Measurements from ENCODE around the gene EFCAB6.

Gene EFCAB6

DNA sequence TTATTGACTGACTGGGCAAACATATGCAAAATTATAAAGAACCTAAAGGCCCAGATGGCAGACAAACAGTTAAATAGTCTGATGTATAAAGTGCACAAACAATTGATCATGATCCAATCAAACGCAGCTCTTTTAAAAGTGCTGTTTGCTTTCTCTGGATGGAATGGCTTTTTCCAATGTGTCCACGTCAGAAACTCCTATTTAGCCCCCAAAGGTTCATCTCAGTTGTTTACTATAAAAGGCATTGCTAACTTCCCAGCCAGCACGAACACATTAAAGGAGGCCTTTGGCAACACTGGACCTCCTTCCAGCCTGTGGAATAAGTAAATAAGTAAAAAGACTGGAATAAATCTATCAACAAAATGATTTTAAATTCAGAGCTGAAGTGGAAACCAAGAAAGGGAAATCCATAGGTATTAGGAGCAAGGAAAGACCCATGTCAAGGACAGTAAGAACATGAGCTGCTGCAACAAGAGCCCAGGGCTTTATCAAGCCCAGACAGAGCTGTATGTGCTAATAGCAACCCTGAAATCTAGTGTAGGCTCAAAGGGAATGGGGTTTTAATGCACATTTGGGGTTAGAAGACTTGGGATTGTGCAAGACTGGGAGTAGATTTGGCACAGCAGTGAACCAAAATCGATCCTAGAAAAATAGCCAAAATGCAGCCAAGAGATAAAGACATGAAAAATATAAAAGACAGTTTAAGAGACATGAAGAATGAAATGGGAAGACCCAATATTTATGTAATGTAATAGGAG is 105.4 kb downstream of the EFCAB6 start:
- ATAC-seq, result no peak
- no peak for TF ChIP-seq SNAI2 (CRISPR knock-in tag; IDR thresholded peaks at IDR 0.05)
- TF ChIP-seq, protein P1, sequence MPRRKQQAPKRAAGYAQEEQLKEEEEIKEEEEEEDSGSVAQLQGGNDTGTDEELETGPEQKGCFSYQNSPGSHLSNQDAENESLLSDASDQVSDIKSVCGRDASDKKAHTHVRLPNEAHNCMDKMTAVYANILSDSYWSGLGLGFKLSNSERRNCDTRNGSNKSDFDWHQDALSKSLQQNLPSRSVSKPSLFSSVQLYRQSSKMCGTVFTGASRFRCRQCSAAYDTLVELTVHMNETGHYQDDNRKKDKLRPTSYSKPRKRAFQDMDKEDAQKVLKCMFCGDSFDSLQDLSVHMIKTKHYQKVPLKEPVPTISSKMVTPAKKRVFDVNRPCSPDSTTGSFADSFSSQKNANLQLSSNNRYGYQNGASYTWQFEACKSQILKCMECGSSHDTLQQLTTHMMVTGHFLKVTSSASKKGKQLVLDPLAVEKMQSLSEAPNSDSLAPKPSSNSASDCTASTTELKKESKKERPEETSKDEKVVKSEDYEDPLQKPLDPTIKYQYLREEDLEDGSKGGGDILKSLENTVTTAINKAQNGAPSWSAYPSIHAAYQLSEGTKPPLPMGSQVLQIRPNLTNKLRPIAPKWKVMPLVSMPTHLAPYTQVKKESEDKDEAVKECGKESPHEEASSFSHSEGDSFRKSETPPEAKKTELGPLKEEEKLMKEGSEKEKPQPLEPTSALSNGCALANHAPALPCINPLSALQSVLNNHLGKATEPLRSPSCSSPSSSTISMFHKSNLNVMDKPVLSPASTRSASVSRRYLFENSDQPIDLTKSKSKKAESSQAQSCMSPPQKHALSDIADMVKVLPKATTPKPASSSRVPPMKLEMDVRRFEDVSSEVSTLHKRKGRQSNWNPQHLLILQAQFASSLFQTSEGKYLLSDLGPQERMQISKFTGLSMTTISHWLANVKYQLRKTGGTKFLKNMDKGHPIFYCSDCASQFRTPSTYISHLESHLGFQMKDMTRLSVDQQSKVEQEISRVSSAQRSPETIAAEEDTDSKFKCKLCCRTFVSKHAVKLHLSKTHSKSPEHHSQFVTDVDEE (CRISPR knock-in tag; IDR thresholded peaks at IDR 0.05), result no peak
- TF ChIP-seq, protein P2, sequence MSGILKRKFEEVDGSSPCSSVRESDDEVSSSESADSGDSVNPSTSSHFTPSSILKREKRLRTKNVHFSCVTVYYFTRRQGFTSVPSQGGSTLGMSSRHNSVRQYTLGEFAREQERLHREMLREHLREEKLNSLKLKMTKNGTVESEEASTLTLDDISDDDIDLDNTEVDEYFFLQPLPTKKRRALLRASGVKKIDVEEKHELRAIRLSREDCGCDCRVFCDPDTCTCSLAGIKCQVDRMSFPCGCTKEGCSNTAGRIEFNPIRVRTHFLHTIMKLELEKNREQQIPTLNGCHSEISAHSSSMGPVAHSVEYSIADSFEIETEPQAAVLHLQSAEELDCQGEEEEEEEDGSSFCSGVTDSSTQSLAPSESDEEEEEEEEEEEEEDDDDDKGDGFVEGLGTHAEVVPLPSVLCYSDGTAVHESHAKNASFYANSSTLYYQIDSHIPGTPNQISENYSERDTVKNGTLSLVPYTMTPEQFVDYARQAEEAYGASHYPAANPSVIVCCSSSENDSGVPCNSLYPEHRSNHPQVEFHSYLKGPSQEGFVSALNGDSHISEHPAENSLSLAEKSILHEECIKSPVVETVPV (CRISPR knock-in tag; IDR thresholded peaks at IDR 0.05), result no peak
- no peak for TF ChIP-seq ZNF70 (CRISPR knock-in tag; IDR thresholded peaks at IDR 0.05)
- TF ChIP-seq, protein P3, sequence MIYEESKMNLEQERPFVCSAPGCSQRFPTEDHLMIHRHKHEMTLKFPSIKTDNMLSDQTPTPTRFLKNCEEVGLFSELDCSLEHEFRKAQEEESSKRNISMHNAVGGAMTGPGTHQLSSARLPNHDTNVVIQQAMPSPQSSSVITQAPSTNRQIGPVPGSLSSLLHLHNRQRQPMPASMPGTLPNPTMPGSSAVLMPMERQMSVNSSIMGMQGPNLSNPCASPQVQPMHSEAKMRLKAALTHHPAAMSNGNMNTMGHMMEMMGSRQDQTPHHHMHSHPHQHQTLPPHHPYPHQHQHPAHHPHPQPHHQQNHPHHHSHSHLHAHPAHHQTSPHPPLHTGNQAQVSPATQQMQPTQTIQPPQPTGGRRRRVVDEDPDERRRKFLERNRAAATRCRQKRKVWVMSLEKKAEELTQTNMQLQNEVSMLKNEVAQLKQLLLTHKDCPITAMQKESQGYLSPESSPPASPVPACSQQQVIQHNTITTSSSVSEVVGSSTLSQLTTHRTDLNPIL (CRISPR knock-in tag; IDR thresholded peaks at IDR 0.05; ENCODE audit: low read depth), result no peak
- no peak for TF ChIP-seq BACH2 (CRISPR knock-in tag; IDR thresholded peaks at IDR 0.05; ENCODE audit: borderline replicate concordance)
- no peak for TF ChIP-seq RARB (CRISPR knock-in tag; IDR thresholded peaks at IDR 0.05)
- TF ChIP-seq ZNF8 (CRISPR knock-in tag; IDR thresholded peaks at IDR 0.05), result no peak

DNA sequence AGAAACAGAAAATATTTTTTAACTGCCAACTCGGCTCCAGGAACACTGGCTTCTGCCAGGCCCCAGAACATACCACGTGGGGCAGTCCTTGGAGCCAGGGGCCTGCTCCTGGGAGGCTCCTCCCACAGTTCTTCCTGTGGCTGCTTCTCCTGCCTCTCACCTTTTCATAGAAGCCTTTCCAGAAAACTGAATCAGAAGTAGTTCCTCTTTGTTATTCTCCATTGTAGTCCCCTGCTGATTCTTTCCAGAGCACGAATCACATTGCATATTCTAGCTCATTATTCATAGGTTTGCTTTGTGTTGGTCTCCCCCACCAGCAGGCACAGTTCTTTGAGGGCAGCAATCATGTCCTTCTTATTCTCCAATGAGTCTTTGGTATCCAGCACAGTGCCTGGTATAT is 106.0 kb downstream of the EFCAB6 start:
- ATAC-seq, result no peak

DNA sequence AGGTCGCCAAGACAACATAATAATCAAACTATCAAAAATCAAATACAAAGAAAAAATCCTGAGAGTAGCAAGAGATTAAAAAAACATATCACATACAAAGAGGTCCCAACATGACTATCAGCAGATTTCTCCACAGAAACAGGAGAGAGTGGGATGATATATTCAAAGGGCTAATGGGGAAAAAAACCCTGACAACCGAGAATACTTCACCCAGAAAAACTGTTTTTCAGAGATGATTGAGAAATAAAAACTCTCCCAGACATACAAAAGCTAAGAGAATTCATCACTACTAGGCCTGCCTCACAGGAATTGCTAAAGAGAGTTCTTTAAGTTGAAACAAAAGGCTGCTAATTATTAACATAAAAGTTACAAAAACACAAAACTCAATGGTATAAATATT is 108.1 kb downstream of the EFCAB6 start:
- ATAC-seq, result no peak
- TF ChIP-seq ZC3H10 (CRISPR knock-in tag; IDR thresholded peaks at IDR 0.05) (no peak), ZNF8 (CRISPR knock-in tag; IDR thresholded peaks at IDR 0.05) (no peak)

More for the DNA sequence above, 106.0 kb downstream of the EFCAB6 start:
- TF ChIP-seq BACH2 (CRISPR knock-in tag; IDR thresholded peaks at IDR 0.05; ENCODE audit: borderline replicate concordance), result no peak
- no peak for TF ChIP-seq ESRRG (CRISPR knock-in tag; IDR thresholded peaks at IDR 0.05)
- TF ChIP-seq TOX (CRISPR knock-in tag; IDR thresholded peaks at IDR 0.05; ENCODE audit: borderline replicate concordance), result no peak
- TF ChIP-seq ZC3H10 (CRISPR knock-in tag; IDR thresholded peaks at IDR 0.05), result no peak
- no peak for TF ChIP-seq ZFP3 (CRISPR knock-in tag; IDR thresholded peaks at IDR 0.05)
- TF ChIP-seq SNAI2 (CRISPR knock-in tag; IDR thresholded peaks at IDR 0.05), result no peak
- TF ChIP-seq, protein P3 (CRISPR knock-in tag; IDR thresholded peaks at IDR 0.05; ENCODE audit: low read depth), result no peak
- TF ChIP-seq, protein P2 (CRISPR knock-in tag; IDR thresholded peaks at IDR 0.05), result no peak
- no peak for TF ChIP-seq PPARA (CRISPR knock-in tag; IDR thresholded peaks at IDR 0.05; ENCODE audit: borderline replicate concordance)
- TF ChIP-seq OSR1 (CRISPR knock-in tag; IDR thresholded peaks at IDR 0.05), result no peak
- TF ChIP-seq ISL1 (CRISPR knock-in tag; IDR thresholded peaks at IDR 0.05), result no peak
- no peak for TF ChIP-seq ZFP30 (CRISPR knock-in tag; IDR thresholded peaks at IDR 0.05)

DNA sequence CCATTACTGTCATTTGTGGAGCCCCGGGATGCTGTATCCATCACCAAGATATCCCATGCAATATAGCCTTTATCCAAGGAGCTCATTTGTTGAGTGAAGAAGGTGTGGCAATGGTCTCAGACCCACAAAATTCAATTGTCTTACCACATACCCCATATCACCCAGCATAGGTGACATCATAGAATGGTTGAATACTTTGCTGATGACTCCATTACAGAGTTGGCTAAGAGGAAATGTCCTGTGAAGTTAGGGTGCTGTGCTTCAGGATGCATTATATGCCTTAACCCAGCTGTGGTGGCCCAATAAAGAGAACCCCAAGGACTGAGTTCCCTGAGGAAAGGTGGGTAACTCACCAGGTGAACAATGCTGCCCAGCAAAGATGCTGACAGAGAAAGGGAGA is 113.7 kb downstream of the EFCAB6 start:
- TF ChIP-seq OSR1 (CRISPR knock-in tag; IDR thresholded peaks at IDR 0.05), result no peak
- TF ChIP-seq SNAI2 (CRISPR knock-in tag; IDR thresholded peaks at IDR 0.05), result no peak
- TF ChIP-seq PPARA (CRISPR knock-in tag; IDR thresholded peaks at IDR 0.05; ENCODE audit: borderline replicate concordance), result no peak
- TF ChIP-seq, protein P4, sequence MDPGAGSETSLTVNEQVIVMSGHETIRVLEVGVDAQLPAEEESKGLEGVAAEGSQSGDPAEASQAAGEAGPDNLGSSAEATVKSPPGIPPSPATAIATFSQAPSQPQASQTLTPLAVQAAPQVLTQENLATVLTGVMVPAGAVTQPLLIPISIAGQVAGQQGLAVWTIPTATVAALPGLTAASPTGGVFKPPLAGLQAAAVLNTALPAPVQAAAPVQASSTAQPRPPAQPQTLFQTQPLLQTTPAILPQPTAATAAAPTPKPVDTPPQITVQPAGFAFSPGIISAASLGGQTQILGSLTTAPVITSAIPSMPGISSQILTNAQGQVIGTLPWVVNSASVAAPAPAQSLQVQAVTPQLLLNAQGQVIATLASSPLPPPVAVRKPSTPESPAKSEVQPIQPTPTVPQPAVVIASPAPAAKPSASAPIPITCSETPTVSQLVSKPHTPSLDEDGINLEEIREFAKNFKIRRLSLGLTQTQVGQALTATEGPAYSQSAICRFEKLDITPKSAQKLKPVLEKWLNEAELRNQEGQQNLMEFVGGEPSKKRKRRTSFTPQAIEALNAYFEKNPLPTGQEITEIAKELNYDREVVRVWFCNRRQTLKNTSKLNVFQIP (CRISPR knock-in tag; IDR thresholded peaks at IDR 0.05; ENCODE audit: borderline replicate concordance, low read depth), result no peak
- no peak for TF ChIP-seq ISL1 (CRISPR knock-in tag; IDR thresholded peaks at IDR 0.05)
- no peak for TF ChIP-seq BACH2 (CRISPR knock-in tag; IDR thresholded peaks at IDR 0.05; ENCODE audit: borderline replicate concordance)
- no peak for TF ChIP-seq TOX (CRISPR knock-in tag; IDR thresholded peaks at IDR 0.05; ENCODE audit: borderline replicate concordance)
- ATAC-seq, result no peak

Data from SK-N-SH treated with all-trans-retinoic acid at 6 μM for 48 hours (cell line).